ENCODE measurements around the gene MESP1.

MESP1 gene

GRCh38 chr15:89755701-89756100 lies 4.7 kb upstream of the MESP1 start:
- DNase-seq, result no peak

DNA sequence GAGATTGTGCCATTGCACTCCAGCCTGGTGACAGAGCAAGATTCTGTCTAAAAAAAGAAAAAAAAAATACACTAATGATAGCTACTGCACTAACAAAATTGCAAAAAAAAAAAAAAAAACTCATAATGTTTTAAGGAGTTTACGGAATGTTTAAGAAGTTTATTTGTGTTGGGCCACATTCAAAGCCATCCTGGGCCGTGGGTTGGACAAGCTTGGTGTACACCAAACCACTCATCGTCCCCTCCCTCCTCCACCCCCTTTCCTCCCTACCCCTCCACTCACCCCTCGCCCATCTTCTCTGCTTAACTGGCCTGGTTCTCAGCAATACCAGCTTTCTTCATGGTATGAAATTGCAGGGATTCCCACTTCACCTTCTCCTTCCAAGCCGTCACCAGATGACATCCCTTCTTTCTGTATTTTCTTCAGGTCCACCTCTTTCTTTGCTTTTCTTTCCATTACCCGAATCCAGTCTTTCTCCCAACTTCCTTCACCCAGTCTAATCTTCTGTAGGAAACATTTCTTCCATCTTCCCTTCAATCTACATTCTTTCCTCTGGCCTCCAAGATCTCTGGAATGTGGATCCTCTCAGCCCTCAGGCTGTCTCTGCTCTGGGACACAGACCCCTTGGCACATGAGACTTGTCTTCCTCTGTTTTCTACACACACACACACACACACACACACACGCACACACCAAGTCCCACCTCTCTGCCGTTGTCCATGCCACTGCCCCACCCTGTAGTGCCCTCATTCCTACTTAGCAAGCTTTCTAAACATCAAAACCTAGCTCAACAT lies 3.5 kb upstream of the MESP1 start:
- no peak for DNase-seq

GRCh38 chr15:89753855-89754254 lies 2.8 kb upstream of the MESP1 start:
- DNase-seq, result no peak

DNA sequence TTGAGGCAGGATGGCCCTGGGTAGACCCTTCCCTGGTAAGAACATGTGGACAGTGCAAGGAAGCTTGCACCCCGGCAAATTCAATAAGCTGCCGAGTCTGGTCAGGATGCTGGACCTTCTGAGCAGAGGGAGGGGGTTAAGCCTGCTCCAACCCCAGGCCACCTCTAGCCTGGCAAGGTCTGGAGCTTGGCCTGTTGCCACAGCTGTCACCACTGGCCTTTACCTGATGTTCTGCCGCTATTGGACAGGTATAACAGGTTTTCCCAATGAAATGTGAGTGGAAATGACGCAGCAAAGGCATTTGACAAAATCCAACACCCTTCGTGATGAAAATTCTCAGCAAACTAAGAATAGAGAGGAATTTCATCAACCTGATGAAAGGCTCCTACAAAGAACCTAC lies 699 bp upstream of the MESP1 start:
- no peak for DNase-seq

- DNase-seq, result peak; percentile 31
Observed at GRCh38 chr15:89749951-89750559, 994 bp downstream of the MESP1 start.

GRCh38 chr15:89749526-89749925 lies 1.5 kb downstream of the MESP1 start:
- DNase-seq, result no peak

GRCh38 chr15:89749054-89749453 lies 2.0 kb downstream of the MESP1 start:
- DNase-seq, result no peak

DNA sequence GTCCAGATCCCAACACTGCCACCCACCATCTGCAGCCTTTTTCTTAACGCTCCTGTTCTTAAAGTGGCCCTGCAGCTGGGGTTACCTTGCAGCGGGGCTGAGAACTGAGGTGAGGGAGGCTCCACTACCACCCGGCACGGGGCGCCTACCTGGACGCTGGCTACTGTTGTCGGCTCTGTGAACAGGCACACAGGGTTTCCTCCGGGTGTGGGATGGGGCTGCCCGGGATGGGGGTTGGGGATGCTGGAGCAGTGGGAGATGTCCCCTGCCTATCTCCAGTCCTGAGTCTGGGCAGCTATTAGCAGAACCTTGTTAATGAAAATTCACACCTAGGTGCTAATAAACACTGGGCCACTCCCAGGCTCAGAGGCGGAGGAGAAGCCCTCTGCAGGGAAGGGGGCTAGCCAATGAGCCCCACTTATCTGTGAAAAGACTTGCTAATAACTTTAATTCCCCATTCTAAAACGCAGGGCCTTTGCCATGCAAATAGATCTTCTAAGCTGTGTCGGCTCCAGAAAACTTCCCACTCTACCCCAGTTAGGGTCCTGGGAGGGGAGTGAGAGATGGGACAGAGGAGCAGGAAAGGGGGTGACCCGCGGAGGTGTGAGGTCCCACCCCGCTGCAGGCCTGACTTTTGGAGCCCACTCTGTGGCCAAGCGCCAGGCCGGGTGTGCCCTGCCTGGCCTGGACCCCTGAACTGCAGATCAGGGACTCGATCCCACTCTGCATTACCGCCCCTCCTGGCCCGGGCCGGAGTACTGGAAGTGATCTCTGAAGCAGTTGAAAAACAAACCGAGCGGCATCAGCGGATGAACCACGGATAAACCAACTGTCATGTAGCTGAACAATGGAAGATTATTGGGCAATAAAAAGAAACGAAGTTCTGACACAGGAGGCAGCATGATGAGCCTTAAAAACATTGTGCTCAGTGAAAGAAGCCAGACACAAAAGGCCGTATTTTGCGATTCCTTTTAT lies 3.1 kb downstream of the MESP1 start:
- no peak for DNase-seq

GRCh38 chr15:89746386-89746780 lies 4.7 kb downstream of the MESP1 start:
- no peak for DNase-seq

DNA sequence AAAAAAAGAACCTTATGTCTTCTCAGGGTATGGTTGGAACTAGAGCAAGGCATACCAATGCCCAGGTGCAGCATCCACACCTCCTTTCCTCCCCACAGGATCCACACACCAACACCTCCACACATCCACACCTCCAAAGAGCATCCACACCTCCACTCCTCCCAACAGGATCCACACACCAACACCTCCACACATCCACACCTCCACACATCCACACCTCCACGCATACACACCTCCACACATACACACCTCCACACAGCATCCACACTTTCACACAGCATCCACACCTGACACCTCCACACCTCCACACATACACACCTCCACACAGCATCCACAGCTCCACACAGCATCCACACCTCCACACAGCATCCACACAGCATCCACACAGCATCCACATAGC lies 5.3 kb downstream of the MESP1 start:
- DNase-seq, result no peak

DNA sequence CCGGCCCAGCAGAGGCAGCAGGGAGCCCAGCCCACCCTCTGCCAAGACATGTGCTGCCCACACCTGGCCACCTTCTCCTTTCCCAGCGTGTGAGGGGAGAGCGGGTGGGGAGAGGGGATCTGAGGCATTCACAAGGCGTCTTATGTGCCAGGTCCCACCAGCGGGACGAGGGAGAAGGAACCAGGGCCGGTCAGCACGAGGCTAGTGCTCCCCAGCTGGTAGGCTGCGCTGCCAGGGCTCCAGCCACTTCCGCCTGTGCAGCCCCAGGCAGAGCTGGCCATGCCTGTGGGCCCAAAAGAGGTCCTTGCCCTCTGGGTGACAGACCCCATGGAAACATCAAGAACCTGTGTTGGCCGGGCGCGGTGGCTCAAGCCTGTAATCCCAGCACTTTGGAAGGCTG lies 5.9 kb downstream of the MESP1 start:
- no peak for DNase-seq

- no peak for DNase-seq
Observed at GRCh38 chr15:89743594-89743993, 7.5 kb downstream of the MESP1 start.

GRCh38 chr15:89743011-89743410 lies 8.0 kb downstream of the MESP1 start:
- no peak for DNase-seq

DNA sequence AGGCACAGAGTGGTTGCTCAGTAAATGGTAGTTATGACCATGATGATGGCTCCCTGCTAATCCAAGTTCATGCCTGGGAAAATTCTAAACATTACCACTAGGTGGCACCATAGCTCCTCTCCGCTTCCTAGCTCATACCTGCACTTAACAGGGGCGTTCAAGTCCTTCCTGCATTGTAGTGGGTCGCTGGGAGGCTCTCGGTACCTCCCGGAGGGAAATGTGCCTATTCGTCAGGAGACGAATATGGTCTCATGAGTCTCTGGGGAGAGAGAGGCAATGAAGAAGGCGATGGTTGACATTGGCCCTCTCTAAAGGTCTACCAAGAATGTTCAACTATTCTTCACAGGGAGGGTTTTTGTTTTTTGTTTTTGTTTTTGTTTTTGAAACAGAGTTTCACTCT lies 10.9 kb downstream of the MESP1 start:
- DNase-seq, result peak; percentile 66

- no peak for DNase-seq
Observed at GRCh38 chr15:89735773-89736172, 15.3 kb downstream of the MESP1 start.

DNA sequence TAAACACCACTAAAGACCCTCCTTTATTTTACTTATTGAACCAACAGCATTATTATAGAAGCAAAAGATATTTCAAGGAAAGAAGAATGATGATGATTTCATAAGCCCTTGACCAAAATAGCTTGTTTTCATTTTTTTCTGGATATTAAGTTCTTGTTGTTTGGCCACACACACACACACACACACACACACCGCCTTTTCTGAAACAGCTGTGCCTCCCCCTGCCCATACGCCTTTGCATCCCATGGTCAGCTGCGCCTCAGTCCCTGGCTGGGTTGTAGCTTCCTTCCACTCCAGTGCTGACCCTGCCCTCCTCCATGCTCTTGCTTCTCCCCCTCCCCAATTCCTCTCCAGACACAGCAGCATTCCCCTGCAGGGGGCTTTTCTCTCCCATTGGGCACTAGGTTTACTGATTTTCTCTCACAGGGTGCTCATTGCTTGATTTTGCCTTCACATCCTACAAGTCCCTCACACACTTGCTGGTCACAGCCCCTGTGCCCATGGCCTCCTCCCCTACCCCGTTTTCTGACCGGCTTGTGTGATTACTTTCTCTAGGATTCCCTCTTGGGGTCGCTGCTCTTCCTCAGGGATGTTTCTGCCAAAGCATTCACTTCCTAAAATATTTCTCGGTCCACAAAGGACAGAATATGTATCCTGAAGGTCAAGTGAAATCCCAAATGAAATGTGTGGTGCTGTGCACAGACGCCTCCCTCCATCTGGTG lies 18.4 kb downstream of the MESP1 start:
- no peak for DNase-seq

GRCh38 chr15:89731275-89731674 lies 19.8 kb downstream of the MESP1 start:
- no peak for DNase-seq

GRCh38 chr15:89728254-89728653 lies 22.8 kb downstream of the MESP1 start:
- no peak for DNase-seq

DNA sequence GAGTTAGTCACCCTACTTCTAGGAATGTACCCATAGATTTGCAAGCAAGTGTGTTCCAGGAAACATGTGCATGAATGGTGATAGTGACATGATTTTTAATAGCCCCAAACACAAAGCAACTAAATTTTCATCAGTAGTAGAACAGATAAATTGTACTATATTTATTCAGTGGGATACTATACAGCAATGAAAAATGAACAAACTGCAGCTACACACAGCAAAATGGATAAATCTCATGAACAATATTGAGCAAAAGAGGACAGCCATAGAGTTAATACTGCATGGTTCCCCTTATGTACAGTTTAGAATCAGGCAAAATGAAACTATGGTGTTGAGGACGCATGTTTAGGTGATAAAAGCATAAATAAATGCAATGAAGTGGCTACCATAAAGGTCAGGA lies 26.0 kb downstream of the MESP1 start:
- DNase-seq, result no peak

DNA sequence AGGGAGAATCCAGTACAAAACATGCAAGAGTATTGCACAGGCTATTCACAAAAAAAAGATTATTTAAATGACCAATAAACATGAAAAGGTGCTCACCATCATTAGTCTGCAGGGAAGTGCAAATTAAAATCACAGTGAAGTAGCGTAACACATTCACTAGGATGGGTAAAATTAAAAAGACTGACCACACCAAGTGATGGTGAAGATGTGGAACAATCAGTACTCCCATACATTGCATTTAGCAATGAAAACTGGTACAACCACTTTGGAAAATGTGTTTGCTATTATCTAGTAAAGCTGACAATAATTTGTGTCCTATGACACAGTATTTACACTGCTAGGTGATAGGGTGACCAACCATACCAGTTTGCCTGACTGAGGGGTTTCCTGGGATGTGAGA lies 26.4 kb downstream of the MESP1 start:
- no peak for DNase-seq

- no peak for DNase-seq
Observed at GRCh38 chr15:89723031-89723430, 28.0 kb downstream of the MESP1 start.

DNA sequence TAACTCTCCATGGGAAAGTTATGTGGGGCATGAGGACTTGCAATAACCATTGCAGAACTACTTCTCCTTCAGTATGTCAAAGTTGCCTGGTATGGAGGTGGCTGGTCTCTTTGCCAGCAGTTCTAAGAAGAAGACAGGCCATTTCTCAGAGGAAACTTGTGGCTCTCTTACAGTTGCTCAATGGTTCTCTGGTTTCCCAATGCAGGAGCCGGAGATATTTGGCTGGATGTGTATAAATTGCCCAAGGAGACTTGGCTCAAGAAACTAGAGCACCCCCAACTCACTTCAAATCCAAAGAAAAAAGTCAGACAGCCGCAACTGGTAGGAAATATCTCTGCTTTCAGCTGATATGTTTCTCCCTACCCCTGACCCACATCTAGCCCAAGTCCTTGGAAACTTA lies 36.3 kb downstream of the MESP1 start:
- DNase-seq, result no peak

DNA sequence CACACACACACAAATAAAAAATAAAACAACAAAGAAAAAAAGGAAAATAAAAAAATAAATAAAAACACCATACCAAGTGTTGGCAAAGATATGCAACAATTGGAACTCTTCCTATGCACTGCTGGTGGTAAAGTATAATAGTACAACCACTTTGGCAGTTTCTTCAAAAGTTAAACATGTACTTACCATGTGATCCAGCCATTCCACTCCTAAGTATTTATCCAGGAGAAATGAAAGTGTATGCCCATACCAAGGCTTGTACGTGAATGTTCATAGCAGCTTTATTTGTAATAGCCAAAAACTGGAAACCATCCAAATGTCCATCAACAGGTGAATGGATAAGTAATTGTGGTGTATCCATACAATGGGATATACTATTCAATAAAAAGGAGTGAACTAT lies 43.5 kb downstream of the MESP1 start:
- DNase-seq, result no peak
